Activated CD4-positive, alpha-beta T cell treated with anti-CD3 and anti-CD28 coated beads, Interleukin-2, amount 10 ng/mL, durations not matched to agents 24 days and 14 days (primary cell): Measurements from ENCODE around the gene MAGIX. TPM values are rescaled to one million over a fixed set of nuclear protein-coding genes. Genes with fewer than 3 reads are reported as not detected.

Source experiments
- DNase-seq: peaks from one replicate; pipeline ENCODE4 v3.0.0; 2022
- H3K27ac Mint-ChIP-seq: one replicate; pipeline ENCODE4 v1.8.0; 2022; ENCODE audit warnings: mild to moderate bottlenecking, mixed read lengths
- H3K27me3 Mint-ChIP-seq: one replicate; pipeline ENCODE4 v1.8.0; 2022; ENCODE audit warnings: mixed read lengths
- H3K36me3 Mint-ChIP-seq: one replicate; pipeline ENCODE4 v1.8.0; 2022; ENCODE audit warnings: low read depth, mild to moderate bottlenecking, mixed read lengths
- H3K4me1 Mint-ChIP-seq: one replicate; pipeline ENCODE4 v1.8.0; 2021; ENCODE audit warnings: mixed read lengths
- H3K4me3 Mint-ChIP-seq: one replicate; pipeline ENCODE4 v1.8.0; 2022; ENCODE audit warnings: mild to moderate bottlenecking, moderate library complexity, mixed read lengths
- H3K9me3 Mint-ChIP-seq: one replicate; pipeline ENCODE4 v1.8.0; 2021; ENCODE audit warnings: mixed read lengths
- intact Hi-C: fragments of 100-400 bp; cut with micrococcal nuclease; formaldehyde crosslinking; loops from one replicate; pipeline ENCODE4 v1.15.1; 2023
- total RNA-seq: library from RNA; stranded (reverse); gene quantifications from 2 replicates; pipeline ENCODE4 v1.2.3, GENCODE V29; 2022

Gene MAGIX
- total RNA-seq, 1 donor from 2014 or later, result 0.96 TPM

GRCh38 chrX:49178537-49178936 is 16.0 kb downstream of the MAGIX start:
- H3K27me3 Mint-ChIP-seq, result no peaks in the 10 kb centered on the region
- no peak overlapping the region for H3K27ac Mint-ChIP-seq
- no peaks in the 10 kb centered on the region for H3K9me3 Mint-ChIP-seq
- intact Hi-C loops, result no loop called here
- H3K36me3 Mint-ChIP-seq, result peaks cover 48% of the 10 kb centered on the region
- no peak for DNase-seq
- no peak overlapping the region for H3K4me3 Mint-ChIP-seq
- peaks cover 14% of the 10 kb centered on the region for H3K4me1 Mint-ChIP-seq

GRCh38 chrX:49179358-49179757 is 16.8 kb downstream of the MAGIX start:
- intact Hi-C loops, result no loop called here
- Mint-ChIP-seq H3K27ac (no peak overlapping the region), H3K4me3 (no peak overlapping the region), H3K4me1 (peaks cover 18% of the 10 kb centered on the region), H3K36me3 (peaks cover 49% of the 10 kb centered on the region), H3K27me3 (no peaks in the 10 kb centered on the region), H3K9me3 (no peaks in the 10 kb centered on the region)
- DNase-seq, result no peak

GRCh38 chrX:49183701-49184281 is 21.2 kb downstream of the MAGIX start:
- no peak for DNase-seq
- no peaks in the 10 kb centered on the region for H3K9me3 Mint-ChIP-seq
- H3K4me1 Mint-ChIP-seq, result peaks cover 12% of the 10 kb centered on the region
- intact Hi-C loops, result no loop called here
- peaks cover 24% of the 10 kb centered on the region for H3K36me3 Mint-ChIP-seq
- H3K27ac Mint-ChIP-seq, result no peak overlapping the region
- H3K27me3 Mint-ChIP-seq, result no peaks in the 10 kb centered on the region
- H3K4me3 Mint-ChIP-seq, result peak overlapping the region; percentile 92

- DNase-seq, result peak; percentile 79
- peak overlapping the region; percentile 89 for H3K27ac Mint-ChIP-seq
- H3K27me3 Mint-ChIP-seq, result no peaks in the 10 kb centered on the region
- H3K36me3 Mint-ChIP-seq, result peaks cover 18% of the 10 kb centered on the region
- peak overlapping the region; percentile 92 for H3K4me3 Mint-ChIP-seq
- no peaks in the 10 kb centered on the region for H3K9me3 Mint-ChIP-seq
- intact Hi-C loops, result no loop called here
- H3K4me1 Mint-ChIP-seq, result peaks cover 16% of the 10 kb centered on the region
Measured at GRCh38 chrX:49184294-49185281, 22.0 kb downstream of the MAGIX start.

GRCh38 chrX:49186125-49187027 is 23.8 kb downstream of the MAGIX start, which contains the start of gene PRICKLE3:
Gene PRICKLE3, minus strand, starts transcription at chrX:49186373. Its CDS starts 76 bp downstream, at chrX:49186297.
- Mint-ChIP-seq H3K4me3 (peak within 1 kb of the TSS; percentile 92), H3K4me1 (peaks cover 24% of the 10 kb centered on the region), H3K27ac (peak within 1 kb of the TSS; percentile 89), H3K9me3 (no peaks in the 10 kb centered on the region), H3K27me3 (no peaks in the 10 kb centered on the region), H3K36me3 (peaks cover 11% of the 10 kb centered on the region)
- intact Hi-C loops, result no loop called here
- peak; percentile 93 for DNase-seq

GRCh38 chrX:49187028-49187394 is 24.5 kb downstream of the MAGIX start:
- no peaks in the 10 kb centered on the region for H3K27me3 Mint-ChIP-seq
- peak overlapping the region; percentile 87 for H3K27ac Mint-ChIP-seq
- H3K9me3 Mint-ChIP-seq, result no peaks in the 10 kb centered on the region
- peak overlapping the region; percentile 92 for H3K4me3 Mint-ChIP-seq
- H3K4me1 Mint-ChIP-seq, result peaks cover 24% of the 10 kb centered on the region
- peaks cover 11% of the 10 kb centered on the region for H3K36me3 Mint-ChIP-seq
- no peak for DNase-seq
- intact Hi-C loops, result no loop called here

- Mint-ChIP-seq H3K36me3 (peaks cover 6% of the 10 kb centered on the region), H3K4me1 (peaks cover 24% of the 10 kb centered on the region), H3K9me3 (no peaks in the 10 kb centered on the region), H3K4me3 (no peak overlapping the region), H3K27ac (no peak overlapping the region), H3K27me3 (no peaks in the 10 kb centered on the region)
- DNase-seq, result no peak
- intact Hi-C loops, result no loop called here
Measured at GRCh38 chrX:49187526-49187925, 25.0 kb downstream of the MAGIX start.

GRCh38 chrX:49188468-49189076 is 26.0 kb downstream of the MAGIX start:
- peak overlapping the region; percentile 28 for H3K4me3 Mint-ChIP-seq
- no peaks in the 10 kb centered on the region for H3K27me3 Mint-ChIP-seq
- DNase-seq, result no peak
- H3K4me1 Mint-ChIP-seq, result peaks cover 30% of the 10 kb centered on the region
- H3K36me3 Mint-ChIP-seq, result peaks cover 5% of the 10 kb centered on the region
- H3K27ac Mint-ChIP-seq, result peak overlapping the region; percentile 42
- no peaks in the 10 kb centered on the region for H3K9me3 Mint-ChIP-seq
- intact Hi-C loops, result no loop called here

- peak overlapping the region; percentile 93 for H3K4me3 Mint-ChIP-seq
- no peaks in the 10 kb centered on the region for H3K27me3 Mint-ChIP-seq
- no peak for DNase-seq
- H3K9me3 Mint-ChIP-seq, result no peaks in the 10 kb centered on the region
- no peaks in the 10 kb centered on the region for H3K36me3 Mint-ChIP-seq
- intact Hi-C loops, result loop anchor here (2.0 to 5.0 kb wide), 2 partner anchors 17 to 83 kb away; no protein-coding TSS in a partner anchor
- no peak overlapping the region for H3K27ac Mint-ChIP-seq
- peaks cover 31% of the 10 kb centered on the region for H3K4me1 Mint-ChIP-seq
Measured at GRCh38 chrX:49189606-49190005, 27.0 kb downstream of the MAGIX start.

- H3K4me1 Mint-ChIP-seq, result peaks cover 27% of the 10 kb centered on the region
- H3K27ac Mint-ChIP-seq, result peak overlapping the region; percentile 93
- intact Hi-C loops, result loop anchor here (1.0 to 5.0 kb wide), 5 partner anchors 9 to 81 kb away; partner anchors contain the start of genes CCDC22, GPKOW and SYP
- DNase-seq, result peak; percentile 95
- no peaks in the 10 kb centered on the region for H3K36me3 Mint-ChIP-seq
- H3K4me3 Mint-ChIP-seq, result peak overlapping the region; percentile 93
- H3K9me3 Mint-ChIP-seq, result no peaks in the 10 kb centered on the region
- H3K27me3 Mint-ChIP-seq, result no peaks in the 10 kb centered on the region
Measured at GRCh38 chrX:49190821-49191573, 28.4 kb downstream of the MAGIX start.

GRCh38 chrX:49191574-49192011 is 29.0 kb downstream of the MAGIX start:
- Mint-ChIP-seq H3K4me1 (peaks cover 25% of the 10 kb centered on the region), H3K4me3 (peak overlapping the region; percentile 93), H3K27ac (peak overlapping the region; percentile 93), H3K36me3 (no peaks in the 10 kb centered on the region), H3K27me3 (no peaks in the 10 kb centered on the region), H3K9me3 (no peaks in the 10 kb centered on the region)
- intact Hi-C loops, result loop anchor here (1.0 to 5.0 kb wide), 6 partner anchors 9 to 563 kb away; partner anchors contain the start of genes CCDC22, GPKOW and SYP
- no peak for DNase-seq

- intact Hi-C loops, result loop anchor here (2.0 to 5.0 kb wide), 2 partner anchors 79 to 562 kb away; no protein-coding TSS in a partner anchor
- peak overlapping the region; percentile 60 for H3K27ac Mint-ChIP-seq
- H3K27me3 Mint-ChIP-seq, result no peaks in the 10 kb centered on the region
- DNase-seq, result peak; percentile 80
- no peaks in the 10 kb centered on the region for H3K9me3 Mint-ChIP-seq
- H3K4me3 Mint-ChIP-seq, result peak overlapping the region; percentile 51
- H3K36me3 Mint-ChIP-seq, result no peaks in the 10 kb centered on the region
- H3K4me1 Mint-ChIP-seq, result peaks cover 25% of the 10 kb centered on the region
Measured at GRCh38 chrX:49192722-49193328, 30.3 kb downstream of the MAGIX start.
